Colonic mucosa (tissue), 4 donors: Measurements from ENCODE around the gene RBX1. TPM values are rescaled to one million over a fixed set of nuclear protein-coding genes. Genes with fewer than 3 reads are reported as not detected.

ENCODE experiments used
- DNase-seq: peaks from one replicate; pipeline ENCODE4 v3.0.0-alpha.2; 2020
- H3K27ac ChIP-seq: fragments of 200-600 bp; one replicate; pipeline ENCODE4 v1.8.0; 2021
- H3K27me3 ChIP-seq: fragments of 200-600 bp; one replicate; pipeline ENCODE4 v1.8.0; 2021
- H3K36me3 ChIP-seq: fragments of 200-600 bp; one replicate; pipeline ENCODE4 v1.8.0; 2021
- H3K4me1 ChIP-seq: fragments of 200-600 bp; one replicate; pipeline ENCODE4 v1.8.0; 2021; ENCODE audit warnings: mild to moderate bottlenecking
- H3K4me3 ChIP-seq: fragments of 200-600 bp; one replicate; pipeline ENCODE4 v1.8.0; 2021
- H3K9ac ChIP-seq, 2 donors: one replicate each; pipeline ENCODE4 v1.7.0; 2013; ENCODE audit warnings: control low read depth in 2 of 2, low read depth in 2 of 2, low read length in 2 of 2
- H3K9me3 ChIP-seq: fragments of 200-600 bp; one replicate; pipeline ENCODE4 v1.8.0; 2021
- CTCF ChIP-seq: fragments of 200-600 bp; IDR thresholded peaks from one replicate; pipeline ENCODE4 v1.8.0; 2022; ENCODE audit warnings: antibody characterized with exemption, mild to moderate bottlenecking
- intact Hi-C: fragments of 100-400 bp; cut with DNase I; formaldehyde crosslinking; loops from one replicate; pipeline ENCODE4 v1.14.1; 2022
- total RNA-seq, 2 donors: library from RNA; stranded (reverse); fragmentation: NEBNext Ultra II Directional in 1 of 2; extraction: Animal tissue kit (Norgen Biotek cat#: 25700) in 1 of 2; gene quantifications; one replicate each; pipeline ENCODE4 v1.2.1, GENCODE V29; 2021
- donor health status: healthy.
- donor health status: DM: no; HTN: no; CAD: no.
- donor health status: DM: no; HTN: no; CAD: no.

Gene RBX1
- total RNA-seq, 2 donors from 2014 or later: 37.7 to 46.0 TPM

- peak; percentile 27 for DNase-seq
- Histone ChIP-seq H3K4me3 (no peak overlapping the region), H3K9ac (no peak overlapping the region), H3K4me1 (no peaks in the 10 kb centered on the region), H3K27ac (no peak overlapping the region), H3K9me3 (no peaks in the 10 kb centered on the region), H3K36me3 (no peaks in the 10 kb centered on the region), H3K27me3 (no peaks in the 10 kb centered on the region)
- no peak for TF ChIP-seq CTCF
- intact Hi-C loops: no loop called here
These were observed 58.2 kb downstream of the RBX1 start for GRCh38 chr22:41009222-41009948.

DNA sequence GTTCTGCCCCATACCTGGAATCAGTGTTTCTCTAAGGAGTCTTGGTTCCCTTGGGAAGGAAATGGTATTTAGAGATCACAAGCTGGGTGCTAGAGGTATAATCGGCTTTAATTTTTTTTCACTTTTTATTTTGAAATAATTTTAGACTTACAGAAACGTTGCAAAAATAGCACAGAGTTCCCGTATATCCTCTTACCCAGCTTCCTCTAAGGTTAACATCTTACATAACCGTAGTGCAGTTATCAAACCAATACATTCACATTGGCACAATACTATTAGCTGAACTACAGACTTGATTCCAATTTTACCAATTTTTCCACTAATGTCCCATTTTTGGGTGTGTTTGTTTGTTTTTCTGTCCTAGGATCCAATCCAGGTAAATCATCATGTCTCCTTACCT, 63.8 kb downstream of the RBX1 start:
- no peaks in the 10 kb centered on the region for H3K9me3 ChIP-seq
- no peak overlapping the region for H3K27ac ChIP-seq
- no peaks in the 10 kb centered on the region for H3K36me3 ChIP-seq
- H3K27me3 ChIP-seq: no peaks in the 10 kb centered on the region
- intact Hi-C loops: no loop called here
- H3K4me1 ChIP-seq: no peaks in the 10 kb centered on the region
- H3K9ac ChIP-seq: no peak overlapping the region
- H3K4me3 ChIP-seq: no peak overlapping the region
- DNase-seq: no peak
- TF ChIP-seq CTCF: no peak

DNA sequence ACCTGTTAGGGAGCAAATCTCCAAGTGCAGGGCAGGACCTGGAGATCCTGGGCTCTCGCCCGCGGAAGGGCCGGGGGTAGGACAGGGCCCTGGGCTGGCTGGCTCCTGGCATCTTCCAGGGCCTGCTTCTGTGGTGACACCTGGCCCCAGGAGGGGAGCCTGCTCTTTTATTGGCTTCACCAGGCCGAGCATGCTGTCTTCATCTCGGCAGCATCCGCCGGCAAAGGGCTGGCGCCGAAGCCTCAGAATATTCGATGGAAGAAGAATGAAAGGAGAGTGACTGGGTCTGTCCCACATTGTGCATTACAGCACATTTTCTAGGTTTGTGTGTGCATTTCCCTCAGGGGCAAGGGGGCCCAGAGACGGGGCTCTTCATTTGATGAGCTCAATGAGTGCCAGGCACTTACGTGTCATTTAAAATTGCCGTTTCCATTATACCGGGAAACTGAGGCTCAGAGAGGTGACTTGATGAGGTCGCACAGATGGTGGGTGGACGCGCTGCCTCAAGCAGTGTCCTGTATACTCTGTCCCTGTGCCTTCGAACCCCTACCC, 70.0 kb downstream of the RBX1 start:
- H3K9me3 ChIP-seq: no peaks in the 10 kb centered on the region
- H3K9ac ChIP-seq: peak overlapping the region; percentile 73 to 74
- intact Hi-C loops: loop anchor here (5.0 kb wide), 2 partner anchors 69 to 71 kb away; partner anchors contain the start of genes EP300 and RBX1
- H3K36me3 ChIP-seq: no peaks in the 10 kb centered on the region
- peaks cover 4% of the 10 kb centered on the region for H3K4me1 ChIP-seq
- no peak for TF ChIP-seq CTCF
- H3K27ac ChIP-seq: peak overlapping the region; percentile 99
- DNase-seq: peak; percentile 34
- no peaks in the 10 kb centered on the region for H3K27me3 ChIP-seq
- H3K4me3 ChIP-seq: peak overlapping the region; percentile 65

- H3K27ac ChIP-seq: peak overlapping the region; percentile 99
- H3K27me3 ChIP-seq: no peaks in the 10 kb centered on the region
- intact Hi-C loops: loop anchor here (5.0 kb wide), 2 partner anchors 70 kb away; partner anchors contain the start of genes EP300 and RBX1
- TF ChIP-seq CTCF: no peak
- peaks cover 4% of the 10 kb centered on the region for H3K4me1 ChIP-seq
- H3K36me3 ChIP-seq: no peaks in the 10 kb centered on the region
- peak; percentile 80 for DNase-seq
- no peaks in the 10 kb centered on the region for H3K9me3 ChIP-seq
- H3K4me3 ChIP-seq: peak overlapping the region; percentile 65
- H3K9ac ChIP-seq: peak overlapping the region; percentile 73 to 74
These were observed 70.7 kb downstream of the RBX1 start for GRCh38 chr22:41021613-41022454.
